ENCODE measurements around the gene AASDH. TPM values are rescaled to one million over a fixed set of nuclear protein-coding genes. Genes with fewer than 3 reads are reported as not detected.

The AASDH gene
- total RNA-seq, 2 experiments from 2014 or later, result 10.4 to 13.9 TPM

DNA sequence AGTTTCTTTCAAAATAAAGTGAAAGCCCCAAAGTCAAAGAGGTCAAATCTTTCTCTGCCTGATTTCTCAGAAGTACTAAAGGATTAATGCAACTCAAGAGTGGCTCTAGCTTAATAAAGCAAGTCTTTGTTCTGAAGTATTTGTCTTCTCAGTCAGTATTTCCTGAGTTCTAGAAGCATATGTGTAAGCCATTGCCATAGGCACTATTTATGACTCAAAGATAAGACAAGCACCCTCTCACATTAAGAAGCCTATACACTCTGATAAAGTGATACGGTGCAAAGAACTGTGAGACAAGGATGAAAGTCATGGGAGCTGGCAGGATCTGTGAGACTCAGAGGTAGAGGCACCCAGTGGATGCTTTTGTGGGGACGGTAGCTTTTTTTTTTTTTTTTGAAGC lies 60.9 kb downstream of the AASDH start:
- Histone ChIP-seq H3K79me2 (ENCODE audit: insufficient read depth, low read depth, low read length) (no peaks in the 10 kb centered on the region), H3K27ac (ENCODE audit: low read depth, low read length, poor library complexity, severe bottlenecking) (no peak overlapping the region), H3K9me2 (ENCODE audit: insufficient read depth, low read length) (no peaks in the 10 kb centered on the region), H3K4me3 (ENCODE audit: low read depth, low read length, poor library complexity, severe bottlenecking) (no peak overlapping the region), H2AFZ (ENCODE audit: low read length) (no peak overlapping the region), H4K20me1 (ENCODE audit: insufficient read depth, low read length) (no peaks in the 10 kb centered on the region), H3K4me2 (ENCODE audit: low read length) (no peak overlapping the region), H3K9me3 (ENCODE audit: low read length) (no peaks in the 10 kb centered on the region), H3K36me3 (ENCODE audit: insufficient read depth, low read length) (peaks cover 34% of the 10 kb centered on the region; the same call in 1 of the 2 replicates), H3K4me1 (ENCODE audit: insufficient read depth, low read length, poor library complexity, severe bottlenecking) (no peaks in the 10 kb centered on the region)
- BruUV-seq (replicated peaks), result no TSS peak
- ChIA-PET POLR2A (interaction anchor here (0.5 to 0.6 kb wide), 2 partner anchors 62 to 1674 kb away, joined by 3 read pairs; no protein-coding TSS in a partner anchor), CTCF (ENCODE audit: unreplicated experiment) (no interaction called here)
- DNase-seq (ENCODE audit: low spot score), result no peak
- intact Hi-C loops (cut with micrococcal nuclease; ENCODE audit: unreplicated experiment), result no loop called here
- TF ChIP-seq EZH2phosphoT487 (IDR thresholded peaks at IDR 0.05; ENCODE audit: borderline replicate concordance, low read depth, low read length), result no peak

DNA sequence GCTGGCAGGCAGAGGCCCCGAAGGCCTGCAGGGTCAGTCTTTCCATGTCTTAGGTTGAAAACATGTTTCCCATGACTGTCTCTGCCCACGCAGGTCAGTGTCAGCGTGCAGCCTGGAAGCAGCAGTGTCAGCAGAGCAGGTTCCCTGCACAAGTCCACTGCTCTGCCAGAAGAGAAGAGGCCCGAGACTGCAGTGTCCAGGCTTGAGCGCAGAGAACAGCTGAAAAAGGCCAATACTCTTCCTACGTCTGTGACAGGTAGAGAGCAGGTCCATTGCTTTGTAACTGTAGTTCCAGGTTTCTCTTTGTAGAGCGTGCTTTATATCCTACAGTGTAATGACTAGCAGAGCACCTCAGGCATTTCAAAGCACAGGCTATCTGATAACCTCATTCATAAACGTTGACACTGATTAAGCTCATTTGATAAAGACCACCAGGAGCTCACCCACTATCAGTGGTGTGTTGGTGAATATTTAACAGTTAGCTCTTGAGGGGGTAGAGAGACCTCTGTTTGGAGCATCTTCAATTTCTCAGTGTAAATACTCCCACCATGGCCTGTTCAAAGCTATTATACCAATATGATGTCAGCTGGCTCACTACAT lies 63.2 kb downstream of the AASDH start:
- intact Hi-C loops (cut with micrococcal nuclease; ENCODE audit: unreplicated experiment), result no loop called here
- no peaks in the 10 kb centered on the region for H3K4me1 ChIP-seq (ENCODE audit: insufficient read depth, low read length, poor library complexity, severe bottlenecking)
- no peak overlapping the region for H3K4me3 ChIP-seq (ENCODE audit: low read depth, low read length, poor library complexity, severe bottlenecking)
- CTCF ChIA-PET (ENCODE audit: unreplicated experiment), result no interaction called here
- no peaks in the 10 kb centered on the region for H4K20me1 ChIP-seq (ENCODE audit: insufficient read depth, low read length)
- TF ChIP-seq, protein P1, sequence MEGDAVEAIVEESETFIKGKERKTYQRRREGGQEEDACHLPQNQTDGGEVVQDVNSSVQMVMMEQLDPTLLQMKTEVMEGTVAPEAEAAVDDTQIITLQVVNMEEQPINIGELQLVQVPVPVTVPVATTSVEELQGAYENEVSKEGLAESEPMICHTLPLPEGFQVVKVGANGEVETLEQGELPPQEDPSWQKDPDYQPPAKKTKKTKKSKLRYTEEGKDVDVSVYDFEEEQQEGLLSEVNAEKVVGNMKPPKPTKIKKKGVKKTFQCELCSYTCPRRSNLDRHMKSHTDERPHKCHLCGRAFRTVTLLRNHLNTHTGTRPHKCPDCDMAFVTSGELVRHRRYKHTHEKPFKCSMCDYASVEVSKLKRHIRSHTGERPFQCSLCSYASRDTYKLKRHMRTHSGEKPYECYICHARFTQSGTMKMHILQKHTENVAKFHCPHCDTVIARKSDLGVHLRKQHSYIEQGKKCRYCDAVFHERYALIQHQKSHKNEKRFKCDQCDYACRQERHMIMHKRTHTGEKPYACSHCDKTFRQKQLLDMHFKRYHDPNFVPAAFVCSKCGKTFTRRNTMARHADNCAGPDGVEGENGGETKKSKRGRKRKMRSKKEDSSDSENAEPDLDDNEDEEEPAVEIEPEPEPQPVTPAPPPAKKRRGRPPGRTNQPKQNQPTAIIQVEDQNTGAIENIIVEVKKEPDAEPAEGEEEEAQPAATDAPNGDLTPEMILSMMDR (conservative IDR thresholded peaks at IDR 0.05; ENCODE audit: low read length), result no peak
- no peak for TF ChIP-seq EZH2phosphoT487 (IDR thresholded peaks at IDR 0.05; ENCODE audit: borderline replicate concordance, low read depth, low read length)
- H3K36me3 ChIP-seq (ENCODE audit: insufficient read depth, low read length), result peaks cover 21% of the 10 kb centered on the region; the same call in 1 of the 2 replicates
- no peak for DNase-seq (ENCODE audit: low spot score)
- no peaks in the 10 kb centered on the region for H3K9me2 ChIP-seq (ENCODE audit: insufficient read depth, low read length)
- no peaks in the 10 kb centered on the region for H3K9me3 ChIP-seq (ENCODE audit: low read length)
- no TSS peak for BruUV-seq (replicated peaks)
- POLR2A ChIA-PET, result no interaction called here
- H2AFZ ChIP-seq (ENCODE audit: low read length), result no peak overlapping the region
- no peak overlapping the region for H3K27ac ChIP-seq (ENCODE audit: low read depth, low read length, poor library complexity, severe bottlenecking)
- H3K79me2 ChIP-seq (ENCODE audit: insufficient read depth, low read depth, low read length), result no peaks in the 10 kb centered on the region
- H3K4me2 ChIP-seq (ENCODE audit: low read length), result no peak overlapping the region

DNA sequence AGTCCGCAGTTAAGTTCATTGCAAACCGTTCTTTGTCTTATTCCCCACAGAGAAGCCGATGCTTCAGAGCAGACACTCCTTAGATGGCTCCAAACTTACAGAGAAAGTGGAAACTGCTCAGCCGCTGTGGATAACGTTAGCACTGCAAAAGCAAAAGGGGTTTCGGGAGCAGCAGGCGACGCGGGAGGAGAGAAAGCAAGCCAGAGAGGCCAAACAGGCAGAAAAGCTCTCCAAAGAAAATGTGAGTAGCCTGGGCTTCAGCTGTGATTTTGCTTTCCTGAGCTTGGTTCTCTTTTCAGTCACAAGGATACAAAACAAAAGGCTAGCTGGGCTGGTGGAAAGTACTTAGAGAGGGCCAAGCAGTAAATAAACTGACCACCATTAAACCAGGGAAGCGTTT lies 64.0 kb downstream of the AASDH start:
- Histone ChIP-seq H3K36me3 (ENCODE audit: insufficient read depth, low read length) (peaks cover 13% of the 10 kb centered on the region; the same call in 1 of the 2 replicates), H3K27ac (ENCODE audit: low read depth, low read length, poor library complexity, severe bottlenecking) (no peak overlapping the region), H3K4me2 (ENCODE audit: low read length) (no peak overlapping the region), H3K4me3 (ENCODE audit: low read depth, low read length, poor library complexity, severe bottlenecking) (no peak overlapping the region), H4K20me1 (ENCODE audit: insufficient read depth, low read length) (no peaks in the 10 kb centered on the region), H3K79me2 (ENCODE audit: insufficient read depth, low read depth, low read length) (no peaks in the 10 kb centered on the region), H3K9me2 (ENCODE audit: insufficient read depth, low read length) (no peaks in the 10 kb centered on the region), H2AFZ (ENCODE audit: low read length) (no peak overlapping the region), H3K4me1 (ENCODE audit: insufficient read depth, low read length, poor library complexity, severe bottlenecking) (no peaks in the 10 kb centered on the region), H3K9me3 (ENCODE audit: low read length) (no peaks in the 10 kb centered on the region)
- no peak for DNase-seq (ENCODE audit: low spot score)
- ChIA-PET CTCF (ENCODE audit: unreplicated experiment) (no interaction called here), POLR2A (no interaction called here)
- TF ChIP-seq, protein P1 (conservative IDR thresholded peaks at IDR 0.05; ENCODE audit: low read length), result no peak
- no peak for TF ChIP-seq EZH2phosphoT487 (IDR thresholded peaks at IDR 0.05; ENCODE audit: borderline replicate concordance, low read depth, low read length)
- intact Hi-C loops (cut with micrococcal nuclease; ENCODE audit: unreplicated experiment), result no loop called here
- BruUV-seq (replicated peaks), result no TSS peak

Data from OCI-LY7 (cell line).